ENCODE data around the gene WDR33. TPM values are rescaled to one million over a fixed set of nuclear protein-coding genes. Genes with fewer than 3 reads are reported as not detected.
"Not testable (repeated sequence)": the region's sequence is repeated elsewhere in the genome, so short reads cannot be mapped to it uniquely, and the experiment has no call there.

Gene WDR33
- 10 to 100 TPM; 49.5 to 55.7 (median 52.9) TPM for polyA plus RNA-seq (ENCODE audit: insufficient read length in 3 of 3)
- long read RNA-seq, donor 1, transcript WDR33-204 (6 exons, 3,104 nt) = major isoform, 21 of 35 reads
- long read RNA-seq, donor 1, partial matches to known transcripts = 14 of 35 reads
- long read RNA-seq, donor 1, other reads (novel, unspliced or antisense) = 0 of 35 reads
- long read RNA-seq, donor 2, transcript WDR33-204 (6 exons, 3,104 nt) = major isoform, 22 of 22 reads
- long read RNA-seq, donor 2, partial matches to known transcripts = 0 of 22 reads
- long read RNA-seq, donor 2, other reads (novel, unspliced or antisense) = 0 of 22 reads
- long read RNA-seq, donor 3, transcript WDR33-204 (6 exons, 3,104 nt) = major isoform, 16 of 16 reads
- long read RNA-seq, donor 3, partial matches to known transcripts = 0 of 16 reads
- long read RNA-seq, donor 3, other reads (novel, unspliced or antisense) = 0 of 16 reads
- long read RNA-seq, donor 4, full-length matches to known transcripts = 25 of 25 reads
- long read RNA-seq, donor 4, partial matches to known transcripts = 0 of 25 reads
- long read RNA-seq, donor 4, other reads (novel, unspliced or antisense) = 0 of 25 reads
- long read RNA-seq, donor 5, transcript WDR33-204 (6 exons, 3,104 nt) = major isoform, 8 of 14 reads
- long read RNA-seq, donor 5, partial matches to known transcripts = 6 of 14 reads
- long read RNA-seq, donor 5, other reads (novel, unspliced or antisense) = 0 of 14 reads
- long read RNA-seq, donor 6, transcript WDR33-204 (6 exons, 3,104 nt) = major isoform, 14 of 14 reads
- long read RNA-seq, donor 6, partial matches to known transcripts = 0 of 14 reads
- long read RNA-seq, donor 6, other reads (novel, unspliced or antisense) = 0 of 14 reads
- long read RNA-seq, donor 7, transcript WDR33-204 (6 exons, 3,104 nt) = major isoform, 8 of 14 reads
- long read RNA-seq, donor 7, partial matches to known transcripts = 6 of 14 reads
- long read RNA-seq, donor 7, other reads (novel, unspliced or antisense) = 0 of 14 reads
- long read RNA-seq, donor 8, transcript WDR33-204 (6 exons, 3,104 nt) = major isoform, 9 of 15 reads
- long read RNA-seq, donor 8, partial matches to known transcripts = 6 of 15 reads
- long read RNA-seq, donor 8, other reads (novel, unspliced or antisense) = 0 of 15 reads
- long read RNA-seq, donor 9, full-length matches to known transcripts = 27 of 33 reads
- long read RNA-seq, donor 9, partial matches to known transcripts = 6 of 33 reads
- long read RNA-seq, donor 9, other reads (novel, unspliced or antisense) = 0 of 33 reads
- long read RNA-seq, donor 10, transcript WDR33-204 (6 exons, 3,104 nt) = major isoform, 13 of 13 reads
- long read RNA-seq, donor 10, partial matches to known transcripts = 0 of 13 reads
- long read RNA-seq, donor 10, other reads (novel, unspliced or antisense) = 0 of 13 reads
- long read RNA-seq, donor 11, transcript WDR33-204 (6 exons, 3,104 nt) = major isoform, 10 of 10 reads
- long read RNA-seq, donor 11, partial matches to known transcripts = 0 of 10 reads
- long read RNA-seq, donor 11, other reads (novel, unspliced or antisense) = 0 of 10 reads
- long read RNA-seq, donor 12, full-length matches to known transcripts = 16 of 22 reads
- long read RNA-seq, donor 12, partial matches to known transcripts = 6 of 22 reads
- long read RNA-seq, donor 12, other reads (novel, unspliced or antisense) = 0 of 22 reads
- long read RNA-seq, donor 13, transcript WDR33-204 (6 exons, 3,104 nt) = major isoform, 11 of 11 reads
- long read RNA-seq, donor 13, partial matches to known transcripts = 0 of 11 reads
- long read RNA-seq, donor 13, other reads (novel, unspliced or antisense) = 0 of 11 reads
- long read RNA-seq, donor 14 = 0 reads
- long read RNA-seq, donor 15, transcript WDR33-204 (6 exons, 3,104 nt) = major isoform, 16 of 16 reads
- long read RNA-seq, donor 15, partial matches to known transcripts = 0 of 16 reads
- long read RNA-seq, donor 15, other reads (novel, unspliced or antisense) = 0 of 16 reads
- long read RNA-seq, donor 16, transcript WDR33-204 (6 exons, 3,104 nt) = major isoform, 24 of 46 reads
- long read RNA-seq, donor 16, partial matches to known transcripts = 22 of 46 reads
- long read RNA-seq, donor 16, other reads (novel, unspliced or antisense) = 0 of 46 reads

DNA sequence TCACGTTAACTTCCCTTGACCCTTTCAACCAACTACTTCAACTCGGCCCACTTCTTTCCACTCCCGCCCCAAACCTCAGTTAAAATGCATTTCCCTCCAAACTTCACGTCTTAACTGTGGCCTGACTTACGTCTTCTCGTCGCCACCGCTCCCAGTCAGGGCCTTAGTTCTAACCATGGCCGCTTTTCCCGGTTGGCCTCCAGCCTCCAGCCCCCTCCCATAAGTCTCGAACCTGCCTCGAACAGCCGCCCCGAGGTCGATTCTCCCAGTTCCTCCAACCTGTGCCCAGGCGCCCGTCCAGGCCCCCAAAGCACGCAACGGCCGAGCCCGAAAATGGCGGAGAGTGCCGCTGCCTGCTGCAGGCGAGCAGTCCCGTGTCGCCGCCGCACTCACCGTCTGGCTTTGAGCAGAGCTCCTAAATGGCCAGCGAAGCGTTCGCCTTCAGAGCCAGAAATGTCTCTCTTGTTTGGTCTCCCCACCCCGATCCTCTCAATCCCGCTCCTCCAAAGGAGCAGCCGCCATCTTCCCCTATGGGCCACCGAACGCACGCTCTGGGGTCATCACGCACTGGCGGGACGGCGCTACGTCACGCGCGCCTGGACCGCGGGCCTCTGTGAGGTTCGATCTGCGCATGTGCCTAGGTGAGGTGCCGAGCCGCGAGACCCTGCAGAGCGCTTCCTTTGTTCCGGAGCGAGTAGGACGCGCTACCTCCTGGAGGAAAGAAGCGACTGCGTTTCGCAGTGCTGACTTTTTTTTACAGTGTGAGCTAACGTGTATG lies at the start of gene WDR33:
TSS of gene WDR33 (minus strand) at position 553 of the 778 bp plus-strand sequence. CDS start 40,190 bp downstream, outside the sequence.
- DNase-seq = peak; percentile 94

DNA sequence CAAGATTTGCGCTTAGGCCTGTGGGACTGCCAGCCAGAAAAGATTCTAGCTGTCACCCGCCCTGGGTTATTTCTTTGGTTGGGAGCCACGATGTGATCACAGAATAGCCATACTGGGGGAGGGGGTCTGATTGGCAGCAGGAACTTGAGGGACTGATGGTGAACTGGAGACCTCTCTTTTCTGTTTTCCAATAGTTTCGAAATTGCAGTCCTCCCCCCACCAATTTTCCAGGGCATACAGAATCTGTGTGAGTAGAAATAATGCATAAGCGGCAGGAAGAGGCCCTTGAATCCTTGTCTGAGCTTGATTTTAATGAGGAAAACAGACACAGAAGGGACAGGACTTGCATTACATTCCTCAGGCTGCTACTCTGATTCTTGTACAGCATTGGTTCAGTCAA lies 49.2 kb upstream of the WDR33 start:
- no peak for DNase-seq

DNA sequence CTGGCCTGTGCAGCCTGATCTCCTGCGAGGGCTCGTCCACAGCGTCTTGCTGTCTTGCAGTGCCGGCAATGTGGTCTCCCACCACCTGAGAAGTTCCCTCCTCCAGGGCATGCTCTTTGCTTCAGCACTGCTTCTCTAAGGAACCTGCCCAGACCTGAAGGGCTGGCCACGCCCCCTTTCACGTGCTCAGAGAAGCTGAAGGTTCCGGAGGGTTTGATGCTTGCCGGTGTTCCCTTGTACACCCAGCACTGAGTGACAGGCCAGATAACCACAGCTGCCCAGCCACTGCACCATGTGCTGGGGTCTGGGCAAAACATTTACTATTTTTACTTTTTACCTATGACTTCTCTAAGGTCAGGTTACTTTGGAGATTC lies 48.7 kb upstream of the WDR33 start:
- DNase-seq = peak; percentile 66

DNA sequence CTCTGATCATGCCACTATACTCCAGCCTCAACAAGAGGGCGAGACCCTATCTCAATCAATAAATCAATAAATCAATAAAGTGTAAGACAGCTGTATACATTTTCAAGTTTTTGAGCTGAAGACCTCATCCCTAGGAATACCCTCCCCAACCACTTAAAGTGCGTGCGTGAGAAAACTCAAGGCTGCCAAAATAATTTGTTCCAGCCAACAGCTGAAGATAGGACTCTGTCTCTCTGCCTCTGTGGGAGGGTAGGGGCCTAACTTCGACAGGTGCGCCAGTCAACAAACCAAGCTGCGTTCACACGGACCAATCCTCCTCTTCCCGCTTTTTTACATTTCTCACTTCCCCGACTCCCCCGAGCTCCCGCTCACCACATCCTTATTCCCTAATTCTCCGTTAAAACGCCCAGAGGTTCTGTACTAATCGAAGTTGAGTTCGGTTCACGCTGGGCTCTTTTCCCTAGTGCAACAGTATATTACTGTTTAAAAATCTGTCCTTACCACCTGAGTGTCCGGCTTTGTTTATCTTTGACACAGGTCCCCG lies 46.4 kb upstream of the WDR33 start:
- DNase-seq = no peak

DNA sequence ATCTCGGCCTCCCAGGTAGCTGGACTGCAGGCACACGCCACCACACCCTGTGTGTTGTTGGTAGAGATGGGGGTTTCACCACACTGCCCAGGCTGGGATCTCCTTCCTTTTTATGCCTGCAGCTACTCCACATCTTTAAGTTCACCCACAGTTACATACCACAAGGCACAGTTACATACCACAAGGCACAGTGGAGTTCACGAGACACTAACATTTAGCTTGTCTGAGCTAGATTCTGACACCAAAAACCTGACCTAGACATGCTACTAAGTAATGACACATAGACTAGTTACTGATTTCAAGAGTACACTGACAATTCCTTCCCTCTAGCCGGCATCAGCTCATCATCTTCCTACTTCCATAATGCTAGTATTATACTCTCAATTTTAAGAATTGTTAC lies 42.7 kb upstream of the WDR33 start:
- no peak for DNase-seq

DNA sequence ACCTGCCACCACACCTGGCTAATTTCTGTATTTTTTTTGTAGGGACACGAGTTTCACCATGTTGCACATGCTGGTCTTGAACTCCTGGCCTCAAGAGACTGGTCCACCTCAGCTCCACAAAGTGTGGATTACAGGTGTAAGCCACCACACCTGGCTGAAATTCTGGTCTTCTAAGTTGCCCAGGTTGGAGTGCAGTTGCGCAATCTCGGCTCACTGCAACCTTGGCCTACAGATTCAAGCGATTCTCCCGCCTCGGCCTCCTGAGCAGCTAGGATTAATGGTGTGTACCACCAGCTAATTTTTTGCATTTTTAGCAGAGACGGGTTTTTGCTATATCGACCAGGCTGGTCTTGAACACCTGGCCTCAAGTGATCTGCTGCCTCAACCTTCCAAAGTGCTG lies 41.4 kb upstream of the WDR33 start:
- no peak for DNase-seq

DNA sequence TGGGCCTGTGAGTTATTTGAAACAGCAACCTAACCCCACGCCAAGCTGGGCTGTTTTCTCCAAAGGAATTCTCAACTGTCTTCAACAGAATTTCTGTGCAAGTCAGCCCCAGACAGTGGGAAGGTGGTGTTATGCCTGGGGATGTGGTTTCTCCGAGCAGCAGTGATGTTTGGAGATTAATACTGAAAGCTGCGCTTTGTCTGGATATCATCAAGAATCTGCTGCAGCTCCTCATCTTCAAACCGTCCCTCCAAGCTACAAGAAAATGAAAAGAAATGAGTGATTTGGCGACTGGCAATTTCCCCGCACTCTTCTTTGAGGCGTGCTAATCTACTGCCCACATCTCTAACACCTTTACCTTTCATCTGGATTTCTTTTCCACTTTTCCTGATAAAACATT lies 37.0 kb upstream of the WDR33 start:
- no peak for DNase-seq

DNA sequence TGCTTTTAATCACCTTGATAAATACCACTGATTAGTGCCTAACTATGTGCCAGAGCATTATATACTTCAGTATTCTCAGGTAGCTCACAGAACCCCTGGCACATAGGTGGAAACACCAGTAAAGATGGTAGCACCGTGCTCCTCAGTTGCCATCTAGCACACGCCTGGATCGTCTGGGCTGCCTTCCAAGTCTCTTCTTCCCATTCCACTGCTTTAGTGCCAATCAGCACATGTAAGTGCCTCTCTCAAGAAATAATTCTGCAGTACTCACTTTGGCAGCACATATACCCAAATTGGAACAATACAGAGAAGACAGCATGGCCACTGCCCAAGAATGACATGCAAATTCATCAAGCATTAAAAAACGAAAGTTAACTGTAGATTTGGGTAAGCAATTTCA lies 34.0 kb upstream of the WDR33 start:
- no peak for DNase-seq

DNA sequence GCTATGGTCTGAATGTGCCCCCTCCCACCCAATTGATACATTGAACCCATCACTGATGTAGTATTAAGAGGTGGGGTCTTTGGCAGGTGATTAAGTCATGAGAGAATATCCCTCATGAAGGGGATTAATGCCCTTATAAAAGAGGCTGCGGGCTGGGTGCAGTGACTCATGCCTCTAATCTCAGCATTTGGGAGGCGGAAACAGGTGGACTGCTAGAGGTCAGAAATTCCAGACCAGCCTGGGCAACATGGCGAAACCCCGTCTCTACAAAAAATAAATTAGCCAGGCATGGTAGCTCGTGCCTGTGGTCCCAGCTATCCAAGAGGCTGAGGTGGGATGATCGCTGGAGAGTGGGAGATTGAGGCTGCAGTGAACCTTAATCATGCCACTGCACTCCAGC lies 32.7 kb upstream of the WDR33 start:
- no peak for DNase-seq

DNA sequence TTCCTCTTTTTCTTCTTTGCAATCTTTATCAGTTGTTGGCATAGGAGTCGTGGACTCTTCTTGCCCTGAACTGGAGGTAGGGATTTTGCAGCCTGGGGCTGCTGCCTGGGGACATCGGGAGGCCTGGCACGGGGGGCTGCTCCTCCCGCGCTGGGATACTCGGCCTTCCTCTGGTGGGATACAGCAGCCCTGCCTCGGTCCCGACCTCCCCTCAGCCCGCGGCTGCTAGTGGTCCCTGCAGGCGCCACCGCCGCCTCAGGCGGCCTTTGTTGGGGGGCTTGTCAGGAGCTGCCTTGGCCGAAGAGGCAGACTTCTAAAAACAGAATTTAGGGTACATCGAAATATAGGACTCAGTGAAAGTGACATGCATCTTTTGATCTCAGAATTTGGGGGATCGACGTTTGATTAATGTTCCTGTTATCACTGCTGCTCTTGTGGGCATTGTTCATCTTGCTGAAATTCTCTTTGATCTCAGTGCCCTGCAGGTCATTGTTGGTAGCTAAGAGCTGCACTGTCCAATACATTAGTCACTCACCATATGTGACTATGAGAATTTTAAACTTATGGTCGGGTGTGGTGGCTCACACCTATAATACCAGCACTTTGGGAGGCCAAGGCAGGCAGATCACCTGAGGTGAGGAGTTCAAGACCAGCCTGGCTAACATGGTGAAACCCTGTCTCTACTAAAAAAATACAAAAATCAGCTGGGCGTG lies 30.7 kb upstream of the WDR33 start:
- DNase-seq = no peak

DNA sequence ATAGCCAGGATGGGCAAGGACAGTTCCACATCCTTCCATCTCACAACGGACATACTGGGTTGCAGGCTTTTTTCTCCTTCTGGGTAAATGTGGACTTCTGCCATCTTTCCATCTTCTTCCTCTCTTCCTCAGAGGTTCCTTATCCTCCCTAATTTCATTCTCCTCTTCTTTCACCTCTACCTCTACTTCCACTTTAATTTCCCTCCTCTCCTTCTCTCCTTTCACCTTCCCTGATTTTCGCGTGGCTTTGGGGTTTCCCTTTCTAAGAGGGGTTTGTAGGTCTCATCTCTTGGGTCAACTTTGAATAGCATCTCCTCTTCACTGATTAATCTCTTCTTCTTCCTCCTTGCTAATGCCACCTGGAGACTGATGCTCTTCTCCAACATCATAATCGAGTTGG lies 29.9 kb upstream of the WDR33 start:
- no peak for DNase-seq

DNA sequence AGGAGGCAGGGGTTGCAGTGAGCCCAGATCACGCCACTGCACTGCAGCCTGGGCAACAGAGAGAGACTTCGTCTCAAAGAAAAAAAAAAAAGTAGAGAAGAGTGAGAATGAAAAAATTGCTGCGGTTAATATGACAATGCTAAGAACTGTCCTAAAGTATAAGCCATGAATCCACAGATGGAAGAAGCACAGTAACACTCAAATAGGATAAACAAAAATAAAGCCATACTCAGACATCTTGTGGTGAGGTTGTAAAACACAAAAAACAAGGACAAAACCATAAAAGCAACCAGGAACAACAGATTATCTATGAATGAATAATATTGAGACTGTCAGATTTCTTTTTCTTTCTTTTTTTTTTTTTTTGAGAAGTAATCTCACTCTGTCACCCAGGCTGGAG lies 24.0 kb upstream of the WDR33 start:
- no peak for DNase-seq

DNA sequence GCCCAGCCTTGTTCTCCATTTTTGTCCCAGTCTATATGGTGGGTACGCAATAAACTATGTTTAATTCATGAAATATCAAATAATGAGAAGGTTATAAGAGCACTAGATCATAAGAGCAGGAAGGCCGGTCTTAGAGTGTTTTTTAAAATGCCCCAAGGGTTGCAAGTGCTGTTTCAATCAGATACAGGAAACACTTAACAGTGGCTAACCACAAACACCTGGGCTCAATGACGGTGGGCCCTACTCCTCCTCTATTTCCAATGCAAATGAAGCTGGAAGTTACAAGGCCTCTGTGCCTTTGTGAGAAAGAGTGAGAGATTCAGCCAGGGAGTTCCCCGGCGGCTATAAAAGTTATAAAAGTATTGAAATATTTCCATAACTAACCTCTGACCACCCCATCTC lies 18.9 kb upstream of the WDR33 start:
- peak; percentile 35 for DNase-seq

DNA sequence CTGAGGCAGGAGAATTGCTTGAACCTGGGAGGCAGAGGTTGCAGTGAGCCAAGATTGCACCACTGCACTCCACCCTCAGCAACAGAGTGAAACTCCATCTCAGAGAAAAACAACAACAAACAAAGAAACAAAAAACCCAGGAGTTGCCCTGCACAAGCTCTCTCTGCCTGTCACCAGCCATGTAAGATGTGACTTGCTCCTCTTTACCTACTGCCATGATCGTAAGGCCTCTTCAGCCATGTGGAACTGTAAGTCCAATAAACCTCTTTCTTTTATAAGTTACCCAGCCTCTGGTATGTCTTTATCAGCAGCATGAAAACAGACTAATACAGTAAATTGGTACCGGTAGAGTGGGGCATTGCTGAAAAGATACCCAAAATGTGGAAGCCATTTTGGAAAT lies 15.7 kb upstream of the WDR33 start:
- not testable (repeated sequence) for DNase-seq

DNA sequence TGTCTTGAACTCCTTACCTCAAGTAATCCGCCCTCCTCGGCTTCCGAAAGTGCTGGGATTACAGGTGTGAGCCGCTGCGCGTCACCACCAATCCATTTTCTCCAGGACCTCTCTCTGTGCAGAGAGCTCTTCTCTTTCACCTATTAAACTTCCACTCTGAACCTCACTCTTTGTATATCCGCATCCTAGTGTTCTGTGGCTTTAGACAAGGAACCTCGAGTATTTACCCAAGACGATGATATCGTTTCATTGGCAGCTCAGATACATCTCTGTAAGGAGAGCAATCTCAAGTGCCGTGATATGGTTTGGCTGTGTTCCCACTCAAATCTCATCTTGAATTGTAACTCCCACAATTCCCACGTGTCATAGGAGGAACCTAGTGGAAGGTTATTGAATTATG lies 15.1 kb upstream of the WDR33 start:
- DNase-seq = no peak

DNA sequence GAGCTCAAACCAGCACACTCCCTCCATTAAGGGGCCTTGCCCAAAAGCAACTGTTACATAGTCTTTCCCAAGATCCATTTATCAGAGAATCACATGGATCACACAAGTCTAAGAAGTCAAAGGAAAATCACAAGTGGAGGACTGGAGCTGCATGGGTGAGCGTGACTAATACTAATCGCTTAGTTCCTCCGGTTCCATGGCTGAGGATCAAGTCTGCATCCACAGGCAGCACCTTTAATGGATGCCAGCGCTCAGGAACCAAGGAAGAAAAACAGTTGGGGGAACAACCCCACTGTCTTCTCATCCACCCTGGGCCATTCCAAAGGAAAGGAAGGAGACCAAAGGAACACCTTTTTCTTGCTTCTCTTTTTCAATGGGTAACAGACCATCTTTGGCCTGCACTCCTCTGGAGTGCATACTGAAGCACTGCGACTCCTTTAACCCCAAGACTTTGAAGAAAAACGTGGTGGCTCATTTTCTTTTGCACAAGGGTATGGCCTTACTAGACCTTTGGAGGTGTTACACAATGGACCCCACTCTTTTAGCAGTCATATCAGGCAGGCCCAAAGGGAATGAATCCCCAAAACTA lies 9.2 kb upstream of the WDR33 start:
- no peak for DNase-seq

DNA sequence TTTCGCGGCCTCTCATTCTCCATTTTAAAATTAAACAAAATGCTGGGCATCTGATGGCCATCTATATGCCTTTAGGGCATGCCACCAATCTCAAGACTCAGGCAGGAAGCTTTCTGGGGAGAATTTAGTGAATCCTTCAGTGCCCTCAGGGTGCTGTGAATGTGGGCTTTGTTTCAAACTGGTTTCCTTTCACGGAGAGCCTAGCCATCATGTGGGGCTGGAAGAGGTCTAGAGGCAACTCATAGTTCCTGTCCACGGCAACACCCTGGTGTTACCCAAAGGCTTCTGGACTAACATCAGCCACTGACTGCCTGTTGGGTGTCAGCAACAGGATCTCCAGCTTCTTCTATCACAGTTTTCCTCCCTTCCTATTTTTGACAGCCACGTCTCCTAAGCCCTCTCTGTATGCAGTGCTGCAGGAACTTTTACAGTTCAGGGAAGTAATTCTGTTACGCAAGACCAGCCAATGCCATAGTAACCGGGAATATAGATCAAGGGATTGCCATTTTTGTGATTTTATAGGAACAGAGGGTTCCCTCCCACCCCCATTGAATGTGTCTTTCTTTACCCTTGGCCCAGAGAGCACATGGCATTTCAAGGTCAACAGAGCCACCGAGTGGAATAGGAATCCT lies 7.9 kb upstream of the WDR33 start:
- DNase-seq = no peak

DNA sequence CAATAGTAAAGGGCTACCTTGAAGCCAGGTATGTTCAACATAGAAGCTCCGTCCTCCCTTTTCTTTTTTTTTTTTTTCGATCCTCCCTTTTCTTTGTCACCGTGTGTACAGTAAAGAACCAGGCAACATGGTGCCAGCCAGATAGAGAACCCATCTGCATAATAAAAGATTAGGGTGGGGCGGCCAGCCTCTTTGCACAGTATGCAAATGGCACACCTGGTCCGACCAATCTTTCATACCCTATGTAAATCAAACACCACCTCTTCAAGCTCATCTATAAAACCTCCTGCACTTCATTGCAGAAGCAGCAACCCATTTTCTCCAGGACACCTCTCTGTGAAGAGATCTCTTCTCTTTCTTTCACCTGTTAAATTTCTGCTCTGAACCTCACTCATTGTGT lies 7.3 kb upstream of the WDR33 start:
- no peak for DNase-seq
